C4-2B (cell line): ENCODE data around the gene RGL4.

ENCODE experiments used
- CTCF ChIP-seq: fragments of 450-650 bp; conservative IDR thresholded peaks from 2 replicates; pipeline ENCODE4 v1.5.1; 2017; ENCODE audit warnings: mild to moderate bottlenecking
- ZFX ChIP-seq: fragments of 450-650 bp; IDR thresholded peaks from 2 replicates; pipeline ENCODE4 v1.6.1; 2017

DNA sequence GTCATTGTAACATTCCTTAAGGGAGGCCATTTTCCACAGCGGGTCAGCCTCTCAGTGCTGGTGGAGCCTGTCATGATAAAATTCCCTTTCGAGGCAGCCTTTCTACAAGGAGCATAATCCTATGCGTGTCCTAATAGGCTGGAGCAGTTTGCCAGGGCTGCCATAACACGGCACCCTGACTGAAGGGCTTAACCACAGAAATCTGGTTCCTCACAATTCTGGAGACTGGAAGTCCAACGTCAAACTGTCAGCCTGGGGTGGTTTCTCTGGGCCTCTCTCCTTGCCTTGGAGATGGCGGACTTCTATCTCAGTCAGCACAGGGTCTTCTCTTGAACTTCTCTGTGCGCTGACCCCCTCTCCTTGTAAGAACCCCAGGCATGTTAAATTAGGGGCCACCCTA is 1.4 kb upstream of the RGL4 start:
- TF ChIP-seq CTCF (no peak), ZFX (no peak)
